GM20431 (cell line): ENCODE data around the gene SLC38A3.

ENCODE experiments used
- in situ Hi-C: fragments of 300-500 bp; cut with MseI, MboI; formaldehyde crosslinking; loops from one replicate; pipeline ENCODE4 v1.15.0; 2020; ENCODE audit warnings: low sequenced_read_pairs; ENCODE audit not compliant: unreplicated experiment

SLC38A3 gene

GRCh38 chr3:50262778-50263177 is 57.7 kb downstream of the SLC38A3 start:
- in situ Hi-C loops, result no loop called here

- in situ Hi-C loops, result no loop called here
Observed at GRCh38 chr3:50263478-50264382, 58.7 kb downstream of the SLC38A3 start.

- in situ Hi-C loops, result no loop called here
Observed at GRCh38 chr3:50264383-50264963, 59.4 kb downstream of the SLC38A3 start.

GRCh38 chr3:50264964-50265485 is 60.0 kb downstream of the SLC38A3 start:
- in situ Hi-C loops, result no loop called here

- in situ Hi-C loops, result no loop called here
Observed at GRCh38 chr3:50265571-50265970, 60.5 kb downstream of the SLC38A3 start.

GRCh38 chr3:50266017-50266416 is 60.9 kb downstream of the SLC38A3 start:
- in situ Hi-C loops, result no loop called here

GRCh38 chr3:50266836-50267235 is 61.8 kb downstream of the SLC38A3 start:
- in situ Hi-C loops, result no loop called here

- in situ Hi-C loops, result no loop called here
Observed at GRCh38 chr3:50267280-50267913, 62.3 kb downstream of the SLC38A3 start.

GRCh38 chr3:50268276-50268675 is 63.2 kb downstream of the SLC38A3 start:
- in situ Hi-C loops, result no loop called here

- in situ Hi-C loops, result no loop called here
Observed at GRCh38 chr3:50268703-50269451, 63.8 kb downstream of the SLC38A3 start, which contains the start of gene SEMA3B. Gene SEMA3B, plus strand, starts transcription at chr3:50269147. Its CDS starts 94 bp downstream, at chr3:50269241.

GRCh38 chr3:50269460-50269859 is 64.4 kb downstream of the SLC38A3 start:
- in situ Hi-C loops, result no loop called here

GRCh38 chr3:50269977-50270413 is 64.9 kb downstream of the SLC38A3 start:
- in situ Hi-C loops, result no loop called here

GRCh38 chr3:50270422-50271224 is 65.6 kb downstream of the SLC38A3 start:
- in situ Hi-C loops, result no loop called here
